Ecto neural progenitor cell (in vitro differentiated cells): ENCODE results near the gene KIF24.
"Not testable (repeated sequence)": the region's sequence is repeated elsewhere in the genome, so short reads cannot be mapped to it uniquely, and the experiment has no call there.

ENCODE experiments used
- DNase-seq: peaks from one replicate; pipeline ENCODE4 v3.0.0-alpha.2; 2018; ENCODE audit warnings: low spot score

Gene KIF24

GRCh38 chr9:34328987-34329832 is at the start of gene KIF24, which contains the start of gene NUDT2:
TSS of gene KIF24 (minus strand) at chr9:34329268. CDS start at chr9:34311346, 17,922 bp downstream.
TSS of gene NUDT2 (plus strand) at chr9:34329569. CDS start at chr9:34339040, 9,471 bp downstream.
- DNase-seq = peak; percentile 98

- no peak for DNase-seq
Measured at GRCh38 chr9:34378376-34379060, 49.5 kb upstream of the KIF24 start.

- no peak for DNase-seq
Measured at GRCh38 chr9:34377404-34377746, 48.3 kb upstream of the KIF24 start.

- peak; percentile 91 for DNase-seq
Measured at GRCh38 chr9:34376596-34377403, 47.7 kb upstream of the KIF24 start, which contains the start of gene MYORG. TSS of gene MYORG (minus strand) at chr9:34376898. CDS start at chr9:34372943, 3,955 bp downstream.

- no peak for DNase-seq
Measured at GRCh38 chr9:34375901-34376595, 47.0 kb upstream of the KIF24 start.

- peak; percentile 41 for DNase-seq
Measured at GRCh38 chr9:34374905-34375552, 46.0 kb upstream of the KIF24 start.

GRCh38 chr9:34374339-34374738 is 45.3 kb upstream of the KIF24 start:
- no peak for DNase-seq

GRCh38 chr9:34373749-34374148 is 44.7 kb upstream of the KIF24 start:
- DNase-seq = no peak

GRCh38 chr9:34372467-34373011 is 43.5 kb upstream of the KIF24 start:
- DNase-seq = no peak

- DNase-seq = no peak
Measured at GRCh38 chr9:34371886-34372466, 42.9 kb upstream of the KIF24 start.

- no peak for DNase-seq
Measured at GRCh38 chr9:34370970-34371880, 42.2 kb upstream of the KIF24 start.

GRCh38 chr9:34370335-34370969 is 41.4 kb upstream of the KIF24 start:
- no peak for DNase-seq

GRCh38 chr9:34369636-34370035 is 40.6 kb upstream of the KIF24 start:
- DNase-seq = no peak

GRCh38 chr9:34368796-34369195 is 39.7 kb upstream of the KIF24 start:
- DNase-seq = not testable (repeated sequence)

GRCh38 chr9:34367751-34368410 is 38.8 kb upstream of the KIF24 start:
- DNase-seq = not testable (repeated sequence)

GRCh38 chr9:34366365-34366764 is 37.3 kb upstream of the KIF24 start:
- DNase-seq = no peak

GRCh38 chr9:34365282-34365681 is 36.2 kb upstream of the KIF24 start:
- no peak for DNase-seq

GRCh38 chr9:34363619-34364351 is 34.7 kb upstream of the KIF24 start:
- DNase-seq = peak; percentile 57
